NCI-H128 (cell line): ENCODE data around the gene UCN.
"Not testable (repeated sequence)": the region's sequence is repeated elsewhere in the genome, so short reads cannot be mapped to it uniquely, and the experiment has no call there.

Experiments
- DNase-seq: peaks from one replicate; lab custom pipeline; 2025; ENCODE audit not compliant: unreplicated experiment; lab: John Stamatoyannopoulos, UW

UCN gene

GRCh38 chr2:27308359-27308881, at the start of gene UCN:
TSS of gene UCN (minus strand) at chr2:27308445. CDS start at chr2:27307895, 550 bp downstream.
- DNase-seq: no peak

DNA sequence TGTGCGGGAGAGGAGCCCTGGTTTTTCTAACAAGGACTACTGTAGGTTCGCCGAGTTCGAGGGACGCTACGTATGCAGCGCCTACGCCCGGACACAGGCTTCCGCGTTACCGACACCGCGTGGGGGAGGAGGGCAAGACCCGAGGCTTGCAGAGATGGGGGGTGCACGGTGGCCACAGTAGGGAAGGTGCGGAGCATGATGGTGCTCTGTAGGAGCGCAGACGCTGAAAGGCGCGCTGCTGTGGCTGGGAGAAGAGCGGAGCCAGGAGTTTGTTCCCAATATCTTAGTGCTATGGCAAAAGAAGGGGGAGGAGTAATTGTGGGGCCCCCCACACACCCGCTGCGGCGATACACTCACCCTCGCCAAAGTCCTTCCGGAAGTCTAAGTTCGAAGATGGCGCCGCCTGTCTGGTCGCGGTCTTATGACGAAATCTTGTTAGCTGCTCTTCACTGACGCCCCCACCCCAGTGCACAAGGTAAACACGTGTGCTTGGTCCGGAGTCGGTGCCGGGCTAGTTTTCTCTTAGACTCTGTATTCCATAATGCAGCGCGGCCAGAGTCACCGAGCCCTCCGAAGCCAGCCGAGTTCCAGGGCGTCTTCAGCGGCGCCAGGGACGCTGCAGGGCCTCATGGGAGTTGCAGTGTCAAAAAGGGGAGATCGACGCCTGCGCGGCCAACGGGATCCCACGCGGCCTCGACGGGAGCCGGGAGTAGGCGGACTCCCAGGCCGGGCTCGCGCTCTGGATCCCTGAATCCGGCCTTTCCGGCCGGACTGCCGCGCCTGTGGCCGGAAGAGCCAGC, 48.3 kb upstream of the UCN start, which contains the start of gene GTF3C2:
TSS of gene GTF3C2 (minus strand) at position 383 of the 800 bp plus-strand sequence. CDS start 13,210 bp downstream, outside the sequence.
- DNase-seq: peak; percentile 84

DNA sequence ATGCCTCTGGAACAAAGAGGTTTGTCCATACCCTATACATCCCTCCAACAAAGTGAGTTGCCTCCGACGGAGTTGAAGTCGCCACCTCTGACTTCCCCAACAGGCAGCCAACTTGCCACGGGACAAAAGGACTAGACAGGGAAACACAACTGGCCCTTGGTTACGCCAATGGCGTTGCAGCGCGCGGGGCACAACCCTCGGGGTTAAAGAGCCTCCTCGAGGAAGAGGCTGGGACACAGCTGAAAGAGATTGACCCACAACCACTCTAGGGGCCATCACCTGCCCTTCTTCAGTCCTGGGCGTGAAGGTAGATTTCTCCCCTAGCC, 47.8 kb upstream of the UCN start:
- no peak for DNase-seq

DNA sequence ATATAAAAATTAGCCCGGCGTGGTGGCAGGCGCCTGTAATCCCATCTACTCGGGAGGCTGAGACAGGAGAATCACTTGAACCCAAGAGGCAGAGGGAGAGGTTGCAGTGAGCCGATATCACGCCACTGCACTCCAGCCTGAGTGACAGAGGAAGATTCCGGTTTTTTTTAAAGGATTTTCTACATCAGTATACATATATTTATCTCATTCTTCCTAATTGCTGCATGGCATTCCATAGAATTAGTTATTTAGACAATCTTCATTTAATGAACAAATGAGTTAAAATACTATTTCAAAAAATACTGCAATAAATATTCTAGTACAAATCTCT, 46.3 kb upstream of the UCN start:
- DNase-seq: no peak

- DNase-seq: no peak
Measured at GRCh38 chr2:27353762-27354596, 45.7 kb upstream of the UCN start.

DNA sequence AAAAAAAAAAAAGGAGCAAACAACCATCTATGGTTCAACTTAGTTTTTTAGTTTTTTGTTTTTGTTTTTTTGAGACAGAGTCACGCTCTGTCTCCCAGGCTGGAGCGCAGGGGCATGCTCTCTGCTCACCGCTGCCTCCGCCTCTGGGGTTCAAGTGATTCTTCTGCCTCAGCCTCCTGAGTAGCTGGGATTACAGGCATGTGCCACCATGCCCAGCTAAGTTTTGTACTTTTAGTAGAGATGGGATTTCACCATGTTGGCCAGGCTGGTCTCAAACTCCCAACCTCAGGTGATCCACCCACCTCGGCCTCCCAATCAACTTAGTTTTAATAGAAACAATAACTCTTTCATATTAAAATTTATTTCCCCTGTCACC, 45.1 kb upstream of the UCN start:
- DNase-seq: not testable (repeated sequence)

DNA sequence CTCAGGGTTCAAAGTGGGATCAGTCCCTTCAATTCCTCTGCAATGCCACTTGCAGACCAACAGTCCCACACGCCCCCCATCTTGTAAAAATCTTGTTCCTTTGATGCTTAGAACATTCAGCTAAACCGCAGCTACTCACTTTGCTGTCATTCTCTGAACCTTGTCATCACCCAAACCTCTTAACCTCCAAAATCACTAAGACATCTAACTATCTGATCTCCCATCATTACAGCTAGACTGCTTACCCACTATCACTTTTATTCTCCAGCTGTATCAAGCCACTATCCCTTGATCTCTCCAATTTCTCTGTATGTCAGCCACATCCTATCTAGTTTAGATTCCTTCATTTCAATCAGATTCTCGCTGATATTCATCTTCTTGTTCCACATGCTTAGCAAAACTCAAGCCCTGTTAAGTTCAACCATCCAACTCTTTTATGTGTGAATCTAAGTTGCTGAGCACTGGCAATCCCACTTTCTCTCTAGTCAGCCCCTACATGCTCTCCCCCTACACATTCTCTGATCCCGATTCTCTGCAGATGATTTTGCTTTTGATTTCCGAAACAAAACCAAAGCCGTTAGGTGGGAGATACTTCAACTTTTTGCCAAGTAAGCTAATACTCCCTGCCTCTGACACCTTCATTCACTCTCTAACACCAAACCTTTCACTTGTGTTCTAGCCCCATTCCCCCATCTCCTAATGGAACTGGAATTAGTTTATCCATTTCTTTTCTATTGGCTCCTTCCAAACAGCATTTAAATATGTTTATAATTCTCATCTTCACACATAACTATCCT, 43.8 kb upstream of the UCN start:
- no peak for DNase-seq

DNA sequence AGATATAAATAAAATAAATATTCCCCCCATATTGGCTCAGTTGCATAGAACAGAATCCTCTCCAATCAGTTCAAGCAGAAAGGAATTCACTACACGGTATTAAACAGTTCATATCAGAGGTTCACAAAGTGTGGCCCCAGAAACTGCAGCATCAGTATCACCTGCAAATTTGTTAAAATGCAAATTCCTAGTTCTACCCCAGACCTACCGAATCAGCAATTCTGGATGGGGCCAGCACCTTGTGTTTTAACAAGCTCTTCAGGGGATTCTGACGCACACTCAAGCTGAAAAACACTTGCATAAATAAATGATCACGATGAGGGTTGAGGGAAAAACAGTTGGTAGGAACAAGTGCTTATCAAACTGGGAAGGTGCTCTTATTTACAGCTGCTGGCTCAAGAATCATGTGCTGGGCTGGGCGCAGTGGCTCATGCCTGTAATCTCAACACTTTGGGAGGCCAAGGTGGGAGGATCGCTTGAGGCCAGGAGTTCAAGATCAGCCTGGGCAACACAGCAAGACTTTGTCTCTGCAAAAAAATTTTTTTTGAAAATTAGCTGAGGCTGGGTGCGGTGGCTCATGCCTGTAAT, 42.0 kb upstream of the UCN start:
- DNase-seq: no peak

DNA sequence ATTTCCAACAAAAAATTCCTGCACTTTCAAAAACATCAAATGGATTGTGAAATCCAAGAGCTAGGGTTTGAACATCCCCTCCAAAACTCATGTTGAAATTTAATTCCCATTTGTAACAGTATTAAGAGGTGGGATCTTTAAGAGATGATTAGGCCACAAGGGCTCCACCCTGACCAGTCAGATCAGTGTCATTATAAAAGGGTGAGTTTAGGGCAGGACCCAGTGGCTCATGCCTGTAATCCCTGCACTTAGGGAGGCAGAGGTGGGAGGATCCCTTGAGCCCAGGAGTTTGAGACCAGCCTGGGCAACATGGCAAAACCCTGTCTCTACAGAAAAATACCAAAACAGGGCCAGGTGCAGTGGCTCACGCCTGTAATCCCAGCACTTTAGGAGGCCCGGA, 39.4 kb upstream of the UCN start:
- DNase-seq: no peak

- DNase-seq: no peak
Measured at GRCh38 chr2:27336173-27336572, 27.9 kb upstream of the UCN start.

- no peak for DNase-seq
Measured at GRCh38 chr2:27335311-27335710, 27.1 kb upstream of the UCN start.

- no peak for DNase-seq
Measured at GRCh38 chr2:27324720-27325119, 16.5 kb upstream of the UCN start.

- DNase-seq: no peak
Measured at GRCh38 chr2:27323596-27324285, 15.5 kb upstream of the UCN start.

GRCh38 chr2:27322766-27323595, 14.7 kb upstream of the UCN start, which contains the start of gene MPV17:
TSS of gene MPV17 (minus strand) at chr2:27323097. CDS start at chr2:27322517, 580 bp downstream.
- peak; percentile 60 for DNase-seq

- no peak for DNase-seq
Measured at GRCh38 chr2:27322301-27322765, 14.1 kb upstream of the UCN start.

DNA sequence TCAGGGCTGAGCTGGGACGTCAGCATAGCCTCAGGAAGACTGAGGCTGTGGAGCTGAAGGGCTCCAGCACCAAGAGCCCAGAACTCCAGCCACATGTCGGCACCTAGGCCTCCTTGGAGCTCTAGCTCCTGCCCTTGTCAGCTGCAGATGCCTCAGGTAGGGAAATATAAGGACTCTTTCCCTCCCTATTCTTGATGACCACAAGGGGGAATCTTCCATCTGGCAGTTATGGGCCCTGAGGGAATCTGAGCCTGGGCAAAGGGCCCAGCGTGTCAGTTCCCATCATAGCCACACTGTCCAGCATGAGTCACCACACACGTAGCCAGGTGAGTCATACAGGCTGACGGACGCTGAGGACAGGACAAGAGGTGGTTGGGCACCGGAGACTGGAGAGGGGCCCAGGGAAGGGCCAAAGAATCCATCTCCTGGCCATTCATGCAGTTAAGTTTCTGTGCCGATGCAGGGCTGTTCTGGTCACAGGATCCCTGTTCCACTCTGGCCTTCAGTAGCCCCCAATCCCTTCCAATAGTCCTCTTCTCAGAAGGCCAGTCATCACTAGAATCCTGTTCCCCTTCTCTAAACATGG, 12.8 kb upstream of the UCN start:
- DNase-seq: no peak

DNA sequence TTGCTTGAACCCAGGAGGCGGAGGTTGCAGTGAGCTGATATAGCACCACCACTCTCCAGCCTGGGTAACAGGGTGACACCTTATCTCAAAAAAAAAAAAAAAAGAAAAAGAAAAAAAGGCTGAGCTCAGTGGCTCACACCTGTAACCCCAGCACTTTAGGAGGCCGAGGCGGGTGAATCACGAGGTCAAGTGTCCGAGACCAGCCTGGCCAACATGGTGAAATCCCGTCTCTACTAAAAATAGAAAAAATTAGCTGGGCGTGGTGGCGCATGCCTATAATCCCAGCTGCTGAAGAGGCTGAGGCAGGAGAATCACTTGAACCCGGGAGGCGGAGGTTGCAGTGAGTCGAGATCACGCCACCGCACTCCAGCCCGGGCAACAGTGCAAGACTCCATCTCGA, 11.6 kb upstream of the UCN start:
- not testable (repeated sequence) for DNase-seq

DNA sequence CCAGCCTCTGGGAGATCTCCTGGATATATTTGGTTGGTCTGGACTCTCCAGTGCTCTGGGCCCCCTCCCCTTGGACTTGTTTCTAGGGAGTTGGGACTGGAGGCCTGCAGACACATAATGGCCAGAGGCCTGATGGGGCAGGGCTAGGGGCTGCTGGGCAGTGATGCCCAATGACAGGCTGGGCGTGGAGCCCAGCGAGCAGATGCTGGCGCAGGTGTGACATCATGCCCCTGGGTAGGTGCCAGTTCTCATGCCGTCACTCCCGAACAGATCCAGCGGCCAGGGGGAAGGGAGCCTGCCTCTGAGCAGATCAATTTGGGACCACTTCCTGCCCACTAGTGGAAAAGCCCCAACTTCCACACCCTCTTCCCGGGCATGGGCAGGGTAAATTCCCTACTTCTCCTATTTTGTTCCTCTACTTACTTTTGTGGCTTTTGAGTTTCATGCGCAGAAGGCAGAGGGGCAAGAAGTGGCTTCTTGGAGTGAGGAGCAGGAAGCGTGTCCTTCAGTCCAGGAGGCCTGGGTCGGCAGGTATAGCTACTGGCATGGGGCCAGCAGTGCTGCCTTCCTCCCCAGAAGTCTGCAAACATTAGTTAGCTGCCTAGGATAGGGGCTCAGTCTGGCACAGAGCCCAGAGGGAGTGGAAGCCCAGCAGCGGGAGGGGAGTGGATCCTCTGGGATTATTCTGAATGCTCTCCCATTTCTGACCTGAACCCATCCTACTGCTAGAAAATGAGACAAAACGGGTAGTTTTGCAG, 8.6 kb upstream of the UCN start:
- DNase-seq: no peak
